ENCODE measurements around the gene APBB1. TPM values are rescaled to one million over a fixed set of nuclear protein-coding genes. Genes with fewer than 3 reads are reported as not detected.
A peak's percentile ranks its signal among the peaks of the same experiment; 100 is the strongest.
"Not testable (repeated sequence)": the region's sequence is repeated elsewhere in the genome, so short reads cannot be mapped to it uniquely, and the experiment has no call there.

The APBB1 gene
- total RNA-seq, 4 donors from 2014 or later = 9.8 to 31.4 (median 15.0) TPM

DNA sequence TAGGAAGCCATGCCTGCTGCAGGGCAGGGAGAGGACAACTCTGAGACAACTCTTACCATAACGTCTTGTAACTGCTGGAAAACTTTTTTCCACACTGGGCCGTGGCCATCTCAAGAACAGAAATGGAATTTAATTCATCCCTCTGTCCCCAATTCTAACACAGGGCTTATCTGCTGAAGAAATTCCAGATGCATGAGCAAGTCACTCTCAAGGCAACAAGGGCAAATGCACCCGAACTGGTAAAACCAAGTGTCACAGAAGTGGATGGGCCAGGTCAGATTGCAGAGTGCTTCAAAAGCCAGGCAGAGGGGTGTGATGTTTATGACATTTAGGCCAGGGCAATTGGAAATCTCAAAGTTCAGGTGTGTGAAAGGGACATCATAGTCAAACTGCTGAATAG lies 21.3 kb downstream of the APBB1 start:
- no peaks in the 10 kb centered on the region for H3K27me3 ChIP-seq
- H3K36me3 ChIP-seq = peaks cover 0 to 8% (median 0%) of the 10 kb centered on the region in 3 donors
- H3K27ac ChIP-seq = no peak overlapping the region
- H3K9me3 ChIP-seq = no peaks in the 10 kb centered on the region
- DNase-seq = no peak
- TF ChIP-seq POLR2A (IDR thresholded peaks at IDR 0.05) = no peak
- TF ChIP-seq, protein P1, sequence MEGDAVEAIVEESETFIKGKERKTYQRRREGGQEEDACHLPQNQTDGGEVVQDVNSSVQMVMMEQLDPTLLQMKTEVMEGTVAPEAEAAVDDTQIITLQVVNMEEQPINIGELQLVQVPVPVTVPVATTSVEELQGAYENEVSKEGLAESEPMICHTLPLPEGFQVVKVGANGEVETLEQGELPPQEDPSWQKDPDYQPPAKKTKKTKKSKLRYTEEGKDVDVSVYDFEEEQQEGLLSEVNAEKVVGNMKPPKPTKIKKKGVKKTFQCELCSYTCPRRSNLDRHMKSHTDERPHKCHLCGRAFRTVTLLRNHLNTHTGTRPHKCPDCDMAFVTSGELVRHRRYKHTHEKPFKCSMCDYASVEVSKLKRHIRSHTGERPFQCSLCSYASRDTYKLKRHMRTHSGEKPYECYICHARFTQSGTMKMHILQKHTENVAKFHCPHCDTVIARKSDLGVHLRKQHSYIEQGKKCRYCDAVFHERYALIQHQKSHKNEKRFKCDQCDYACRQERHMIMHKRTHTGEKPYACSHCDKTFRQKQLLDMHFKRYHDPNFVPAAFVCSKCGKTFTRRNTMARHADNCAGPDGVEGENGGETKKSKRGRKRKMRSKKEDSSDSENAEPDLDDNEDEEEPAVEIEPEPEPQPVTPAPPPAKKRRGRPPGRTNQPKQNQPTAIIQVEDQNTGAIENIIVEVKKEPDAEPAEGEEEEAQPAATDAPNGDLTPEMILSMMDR (IDR thresholded peaks at IDR 0.05) = no peak
- peaks cover 0 to 13% (median 2%) of the 10 kb centered on the region in 4 donors for H3K4me1 ChIP-seq
- no peak overlapping the region for H3K4me3 ChIP-seq

DNA sequence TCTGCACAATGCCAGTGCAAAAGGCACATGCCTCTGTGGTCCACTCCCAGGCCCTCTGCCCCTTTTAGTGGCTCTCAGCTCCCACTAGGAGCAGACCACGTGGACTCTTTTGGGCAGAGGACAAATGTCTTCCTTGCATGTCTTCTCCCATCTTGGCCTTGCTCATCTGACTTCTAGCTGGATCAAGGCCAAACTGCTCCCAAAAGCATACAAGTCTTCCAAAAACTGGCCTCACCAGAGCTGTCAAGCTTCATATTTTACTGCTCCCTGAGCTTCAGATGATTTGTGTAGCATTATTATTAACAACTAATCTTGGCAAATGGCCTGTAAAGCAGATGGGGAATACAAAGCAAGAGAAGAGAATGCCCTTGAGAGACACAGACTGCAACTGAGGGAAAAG lies 21.7 kb downstream of the APBB1 start:
- no peak for DNase-seq
- Histone ChIP-seq H3K4me3 (no peak overlapping the region), H3K27me3 (no peaks in the 10 kb centered on the region), H3K4me1 (peaks cover 0 to 9% (median 2%) of the 10 kb centered on the region in 4 donors), H3K9me3 (no peaks in the 10 kb centered on the region), H3K27ac (no peak overlapping the region), H3K36me3 (peaks cover 0 to 8% (median 0%) of the 10 kb centered on the region in 3 donors)
- no peak for TF ChIP-seq POLR2A (IDR thresholded peaks at IDR 0.05)
- TF ChIP-seq, protein P1 (IDR thresholded peaks at IDR 0.05) = no peak

DNA sequence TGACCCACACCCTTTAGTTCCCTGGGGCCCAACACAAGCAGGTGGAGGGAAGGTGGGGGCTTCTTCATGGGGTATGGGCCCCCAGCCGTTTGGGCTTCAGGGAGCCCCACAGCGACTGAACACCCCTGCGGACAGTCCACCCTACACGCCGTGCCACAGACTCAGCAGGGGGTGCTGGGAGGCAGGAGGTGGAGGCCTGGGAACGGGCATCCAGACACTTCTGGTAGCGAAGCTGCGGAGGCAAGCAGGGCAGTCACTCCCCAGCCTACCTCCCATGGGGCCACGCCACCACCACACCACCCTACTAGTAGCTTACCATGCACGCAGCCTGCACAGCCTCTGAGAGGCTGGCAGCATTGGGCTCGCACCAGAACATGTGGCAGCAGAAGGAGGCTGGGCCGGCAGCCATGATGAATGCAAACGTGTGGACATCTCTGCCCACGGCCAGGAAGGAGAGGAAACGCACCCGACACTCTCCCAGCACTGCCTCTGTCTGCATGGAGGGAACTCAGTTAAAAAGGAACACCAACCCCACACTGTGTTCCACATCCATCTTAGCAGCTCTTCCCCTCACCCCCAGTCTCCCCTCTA lies 23.3 kb downstream of the APBB1 start:
- no peaks in the 10 kb centered on the region for H3K9me3 ChIP-seq
- H3K36me3 ChIP-seq = peaks cover 0 to 8% (median 0%) of the 10 kb centered on the region in 3 donors
- peaks cover 0 to 12% (median 5%) of the 10 kb centered on the region in 4 donors for H3K4me1 ChIP-seq
- H3K27me3 ChIP-seq = no peaks in the 10 kb centered on the region
- DNase-seq = no peak
- H3K4me3 ChIP-seq = no peak overlapping the region
- TF ChIP-seq POLR2A (IDR thresholded peaks at IDR 0.05) = no peak
- TF ChIP-seq, protein P1 (IDR thresholded peaks at IDR 0.05) = no peak
- H3K27ac ChIP-seq = no peak overlapping the region

DNA sequence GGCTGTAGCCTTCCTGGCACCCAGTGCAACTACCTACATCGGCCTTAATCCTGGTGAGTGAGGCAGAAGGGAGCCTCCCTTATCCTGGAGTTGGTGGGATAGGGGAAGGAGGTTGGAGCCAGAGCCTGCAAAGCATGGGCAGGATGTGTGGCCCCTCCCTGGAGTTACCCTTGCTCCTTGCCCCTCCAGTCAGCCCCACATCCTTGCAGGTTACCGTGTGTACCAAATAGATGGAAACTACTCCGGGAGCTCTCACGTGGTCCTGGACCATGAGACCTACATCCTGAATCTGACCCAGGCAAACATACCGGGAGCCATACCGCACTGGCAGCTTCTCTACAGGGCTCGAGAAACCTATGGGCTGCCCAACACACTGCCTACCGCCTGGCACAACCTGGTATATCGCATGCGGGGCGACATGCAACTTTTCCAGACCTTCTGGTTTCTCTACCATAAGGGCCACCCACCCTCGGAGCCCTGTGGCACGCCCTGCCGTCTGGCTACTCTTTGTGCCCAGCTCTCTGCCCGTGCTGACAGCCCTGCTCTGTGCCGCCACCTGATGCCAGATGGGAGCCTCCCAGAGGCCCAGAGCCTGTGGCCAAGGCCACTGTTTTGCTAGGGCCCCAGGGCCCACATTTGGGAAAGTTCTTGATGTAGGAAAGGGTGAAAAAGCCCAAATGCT lies 24.8 kb downstream of the APBB1 start:
- peaks cover 0 to 8% (median 0%) of the 10 kb centered on the region in 3 donors for H3K36me3 ChIP-seq
- TF ChIP-seq, protein P1 (IDR thresholded peaks at IDR 0.05) = no peak
- TF ChIP-seq POLR2A (IDR thresholded peaks at IDR 0.05) = no peak
- peaks cover 0 to 12% (median 5%) of the 10 kb centered on the region in 4 donors for H3K4me1 ChIP-seq
- H3K4me3 ChIP-seq = no peak overlapping the region
- no peaks in the 10 kb centered on the region for H3K27me3 ChIP-seq
- no peak overlapping the region for H3K27ac ChIP-seq
- DNase-seq = no peak
- H3K9me3 ChIP-seq = no peaks in the 10 kb centered on the region

DNA sequence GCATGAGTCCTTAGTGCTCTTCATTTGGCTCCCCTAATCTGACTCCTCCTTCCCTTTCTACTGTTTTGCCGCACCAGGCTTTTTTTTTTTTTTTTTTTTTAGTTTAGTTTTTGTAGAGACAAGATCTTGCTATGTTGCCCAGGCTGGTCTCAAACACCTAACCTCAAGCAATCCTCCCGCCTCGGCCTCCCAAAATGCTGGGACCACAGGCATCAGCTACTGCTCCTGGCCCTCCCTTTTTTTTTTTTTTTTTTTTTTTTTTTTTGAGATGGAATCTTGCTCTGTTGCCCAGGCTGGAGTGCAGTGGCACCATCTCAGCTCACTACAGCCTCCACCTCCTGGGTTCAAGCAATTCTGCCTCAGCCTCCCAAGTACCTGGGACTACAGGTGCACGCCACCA lies 26.6 kb downstream of the APBB1 start:
- DNase-seq, H3K9me3 ChIP-seq: not testable (repeated sequence)
- peaks cover 0 to 14% (median 5%) of the 10 kb centered on the region in 4 donors for H3K4me1 ChIP-seq

DNA sequence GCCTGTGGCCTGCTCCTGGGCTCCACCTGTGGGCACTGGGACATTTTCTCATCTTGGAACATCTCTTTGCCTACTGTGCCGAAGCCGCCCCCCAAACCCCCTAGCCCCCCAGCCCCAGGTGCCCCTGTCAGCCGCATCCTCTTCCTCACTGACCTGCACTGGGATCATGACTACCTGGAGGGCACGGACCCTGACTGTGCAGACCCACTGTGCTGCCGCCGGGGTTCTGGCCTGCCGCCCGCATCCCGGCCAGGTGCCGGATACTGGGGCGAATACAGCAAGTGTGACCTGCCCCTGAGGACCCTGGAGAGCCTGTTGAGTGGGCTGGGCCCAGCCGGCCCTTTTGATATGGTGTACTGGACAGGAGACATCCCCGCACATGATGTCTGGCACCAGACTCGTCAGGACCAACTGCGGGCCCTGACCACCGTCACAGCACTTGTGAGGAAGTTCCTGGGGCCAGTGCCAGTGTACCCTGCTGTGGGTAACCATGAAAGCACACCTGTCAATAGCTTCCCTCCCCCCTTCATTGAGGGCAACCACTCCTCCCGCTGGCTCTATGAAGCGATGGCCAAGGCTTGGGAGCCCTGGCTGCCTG lies 27.3 kb downstream of the APBB1 start:
- Histone ChIP-seq H3K4me3 (peak overlapping the region in 2 of 4 donors; percentile 82 to 88), H3K4me1 (peaks cover 0 to 15% (median 5%) of the 10 kb centered on the region in 4 donors), H3K9me3 (no peaks in the 10 kb centered on the region), H3K36me3 (peaks cover 0 to 8% (median 0%) of the 10 kb centered on the region in 3 donors), H3K27me3 (no peaks in the 10 kb centered on the region), H3K27ac (peak overlapping the region in 2 of 4 donors; percentile 87 to 92)
- no peak for DNase-seq
- TF ChIP-seq, protein P1 (IDR thresholded peaks at IDR 0.05) = no peak
- TF ChIP-seq POLR2A (IDR thresholded peaks at IDR 0.05) = no peak

More for the DNA sequence above, 26.6 kb downstream of the APBB1 start:
- H3K36me3 ChIP-seq, H3K27me3 ChIP-seq, H3K4me3 ChIP-seq, H3K27ac ChIP-seq: not testable (repeated sequence)

All from Peyer's patch (tissue), 4 donors.